HepG2 (cell line): ENCODE measurements around the gene UBAC1. TPM values are rescaled to one million over a fixed set of nuclear protein-coding genes. Genes with fewer than 3 reads are reported as not detected.
A peak's percentile ranks its signal among the peaks of the same experiment; 100 is the strongest.

Experiments
- ARNT2 ChIP-seq: sonication (generic); formaldehyde crosslinking; IDR thresholded peaks from 2 replicates; pipeline ENCODE4 v1.8.0; 2022; ENCODE audit warnings: mild to moderate bottlenecking, low read depth, missing genetic modification reagents, moderate library complexity
- CREB1 ChIP-seq, 2 experiments: fragments of 450-650 bp in 1 of 2; IDR thresholded peaks; 2 replicates each; pipeline ENCODE4 v1.6.1; 2016 to 2017; ENCODE audit warnings: control low read depth in 1 of 2, mild to moderate bottlenecking in 1 of 2, missing compliant biosample characterization in 1 of 2, missing genetic modification characterization in 1 of 2
- FUBP1 ChIP-seq: sonication (generic); formaldehyde crosslinking; IDR thresholded peaks from 2 replicates; pipeline ENCODE4 v1.5.1; 2020; ENCODE audit warnings: missing genetic modification reagents, mild to moderate bottlenecking, borderline replicate concordance
- HES4 ChIP-seq: sonication (generic); formaldehyde crosslinking; IDR thresholded peaks from 2 replicates; pipeline ENCODE4 v1.9.0; 2021; ENCODE audit warnings: mild to moderate bottlenecking, missing genetic modification reagents, borderline replicate concordance
- HMG20B ChIP-seq: conservative IDR thresholded peaks from 2 replicates; pipeline ENCODE4 v1.6.1; 2016; ENCODE audit warnings: missing genetic modification reagents, missing compliant biosample characterization
- IKZF1 ChIP-seq: fragments of 450-650 bp; IDR thresholded peaks from 2 replicates; pipeline ENCODE4 v1.7.1; 2016
- MAFF ChIP-seq: IDR thresholded peaks from 2 replicates; pipeline ENCODE4 v1.6.1; 2011; ENCODE audit warnings: low read depth, low read length, improper control_type of control experiment
- MAFG ChIP-seq: sonication (generic); formaldehyde crosslinking; IDR thresholded peaks from 2 replicates; pipeline ENCODE4 v1.5.1; 2020; ENCODE audit warnings: mild to moderate bottlenecking, missing genetic modification reagents
- MED1 ChIP-seq: sonication (generic); formaldehyde crosslinking; IDR thresholded peaks from 2 replicates; pipeline ENCODE4 v1.4.0; 2020; ENCODE audit warnings: missing genetic modification reagents
- MLLT10 ChIP-seq: sonication (generic); formaldehyde crosslinking; IDR thresholded peaks from 2 replicates; pipeline ENCODE4 v1.4.0; 2020; ENCODE audit warnings: missing genetic modification reagents
- MNT ChIP-seq: fragments of 450-650 bp; IDR thresholded peaks from 2 replicates; pipeline ENCODE4 v1.6.1; 2016
- MTERF4 ChIP-seq: sonication (generic); formaldehyde crosslinking; IDR thresholded peaks from 2 replicates; pipeline ENCODE4 v1.8.0; 2023; ENCODE audit warnings: mild to moderate bottlenecking, missing genetic modification reagents
- MTF1 ChIP-seq: sonication (generic); formaldehyde crosslinking; IDR thresholded peaks from 2 replicates; pipeline ENCODE4 v1.5.0; 2020; ENCODE audit warnings: missing genetic modification reagents
- NFKBIZ ChIP-seq: IDR thresholded peaks from 2 replicates; pipeline ENCODE4 v1.6.1; 2018; ENCODE audit warnings: missing genetic modification reagents, missing compliant biosample characterization
- PHB2 ChIP-seq: fragments of 450-650 bp; IDR thresholded peaks from 2 replicates; pipeline ENCODE4 v1.6.1; 2018; ENCODE audit not compliant: partially characterized antibody
- RFX1 ChIP-seq: fragments of 450-650 bp; IDR thresholded peaks from 2 replicates; pipeline ENCODE4 v1.6.1; 2017
- SKI ChIP-seq: fragments of 450-650 bp; IDR thresholded peaks from one replicate; pipeline ENCODE4 v1.6.1; 2018; ENCODE audit warnings: mild to moderate bottlenecking; ENCODE audit not compliant: partially characterized antibody
- SKIL ChIP-seq: sonication (generic); formaldehyde crosslinking; IDR thresholded peaks from 2 replicates; pipeline ENCODE4 v1.8.0; 2022; ENCODE audit warnings: missing genetic modification reagents, mild to moderate bottlenecking, moderate library complexity, borderline replicate concordance
- ZFAT ChIP-seq: sonication (generic); formaldehyde crosslinking; conservative IDR thresholded peaks from 2 replicates; pipeline ENCODE4 v1.8.1; 2023; ENCODE audit warnings: missing genetic modification reagents, inconsistent platforms
- ZNF101 ChIP-seq: sonication (generic); formaldehyde crosslinking; IDR thresholded peaks from 2 replicates; pipeline ENCODE4 v1.4.0; 2020; ENCODE audit warnings: mild to moderate bottlenecking, low read depth, missing genetic modification reagents, borderline replicate concordance
- ZNF121 ChIP-seq: sonication (generic); formaldehyde crosslinking; IDR thresholded peaks from 2 replicates; pipeline ENCODE4 v1.5.0; 2020; ENCODE audit warnings: mild to moderate bottlenecking, missing genetic modification reagents
- ZNF225 ChIP-seq: sonication (generic); formaldehyde crosslinking; IDR thresholded peaks from 2 replicates; pipeline ENCODE4 v1.4.0; 2020; ENCODE audit warnings: mild to moderate bottlenecking, missing genetic modification reagents
- ZNF251 ChIP-seq: sonication (generic); formaldehyde crosslinking; IDR thresholded peaks from 2 replicates; pipeline ENCODE4 v1.9.0; 2021; ENCODE audit warnings: mild to moderate bottlenecking, missing genetic modification reagents
- ZNF296 ChIP-seq: sonication (generic); formaldehyde crosslinking; conservative IDR thresholded peaks from 2 replicates; pipeline ENCODE4 v1.5.0; 2020; ENCODE audit warnings: mild to moderate bottlenecking, missing genetic modification reagents
- ZNF839 ChIP-seq: sonication (generic); formaldehyde crosslinking; IDR thresholded peaks from 2 replicates; pipeline ENCODE4 v1.4.0; 2020; ENCODE audit warnings: missing genetic modification reagents, mild to moderate bottlenecking, borderline replicate concordance
- polyA plus RNA-seq, 8 experiments: library from polyadenylated mRNA; depleted of rRNA in 3 of 8; stranded (reverse) in 7 of 8; unstranded in 1 of 8; fragments of >200 nt; fragmentation: Illumina TruSeq in 4 of 8; extraction: Trizol in 4 of 8; gene quantifications; 2 replicates each; pipeline versions ENCODE4 v1.2.1 to v1.2.3, GENCODE V29; 2011 to 2016; ENCODE audit warnings: low read depth in 4 of 8, missing spikeins in 1 of 8, mixed read lengths in 1 of 8; ENCODE audit not compliant: insufficient read depth in 1 of 8
- total RNA-seq, 5 experiments: library from RNA; depleted of rRNA; stranded (reverse); fragments of >200 nt; fragmentation: Illumina TruSeq; extraction: Trizol; gene quantifications; 2 replicates each; pipeline ENCODE4 v1.2.3, GENCODE V29; 2016; ENCODE audit warnings: low read depth in 1 of 5

Gene UBAC1
- total and polyA plus RNA-seq, 2 of the 13 experiments (the other 11 are each of a cell fraction or from before 2014, with no cell fraction given) = 32.2 to 34.1 TPM

GRCh38 chr9:135971892-135972291 lies 10.7 kb upstream of the UBAC1 start (continued):
- TF ChIP-seq ZNF296 (peak; percentile 98), ZFAT (CRISPR knock-in tag) (peak; percentile 94), NFKBIZ (peak; percentile 99), MLLT10 (CRISPR knock-in tag) (no peak), ZNF121 (CRISPR knock-in tag) (peak; percentile 61; the same call in 1 of the 2 replicates), SKIL (CRISPR knock-in tag) (peak; percentile 81), MTF1 (CRISPR knock-in tag) (peak; percentile 98), MNT (peak; percentile 69), ZNF101 (CRISPR knock-in tag) (peak; percentile 97), ARNT2 (peak; percentile 99), ZNF251 (CRISPR knock-in tag) (peak; percentile 93; the same call in 1 of the 2 replicates), MTERF4 (CRISPR knock-in tag) (peak; percentile 100), IKZF1 (no peak), HMG20B (CRISPR knock-in tag) (peak; percentile 93), PHB2 (no peak), FUBP1 (CRISPR knock-in tag) (no peak), HES4 (CRISPR knock-in tag) (peak; percentile 100), MAFG (CRISPR knock-in tag) (no peak), ZNF225 (CRISPR knock-in tag) (peak; percentile 100), MAFF (no peak), ZNF839 (CRISPR knock-in tag) (peak; percentile 94), CREB1 (IDR thresholded peaks at IDR 0.05) (no peak), CREB1 (CRISPR knock-in tag; IDR thresholded peaks at IDR 0.05) (no peak), SKI (no peak), MED1 (CRISPR knock-in tag) (peak; percentile 78), RFX1 (no peak)
